ENCODE measurements around the gene ZDHHC1.

The ZDHHC1 gene

DNA sequence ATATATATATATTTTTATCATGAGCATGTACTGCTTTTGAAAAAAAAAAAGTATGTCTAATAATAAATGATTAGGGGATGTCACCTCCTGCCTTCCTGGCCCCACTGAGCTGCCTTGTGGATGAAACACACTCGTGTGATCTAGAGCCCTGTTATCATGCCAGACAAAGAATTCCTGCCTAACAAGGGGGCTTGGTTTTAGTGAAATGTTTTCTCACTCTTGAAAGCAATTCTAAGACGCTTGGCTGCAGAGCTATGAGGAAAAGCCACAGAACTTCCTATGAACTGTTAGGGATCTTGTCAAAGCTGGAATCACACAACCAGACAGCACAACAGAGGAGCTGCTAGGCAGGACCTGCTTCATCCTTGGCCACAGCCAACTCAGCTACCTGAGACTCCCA lies 4.0 kb downstream of the ZDHHC1 start:
- H3K4me3 ChIP-seq (ENCODE audit: low read depth in 1 of 2, low read length in 1 of 2), result no peak overlapping the region
- H3K9me3 ChIP-seq, result no peaks in the 10 kb centered on the region
- no peak for TF ChIP-seq CTCF (IDR thresholded peaks at IDR 0.05)
- no peak overlapping the region for H3K27ac ChIP-seq
- H3K4me1 ChIP-seq (ENCODE audit: control insufficient read depth in 1 of 2, insufficient read depth in 1 of 2, low read depth in 1 of 2, low read length in 1 of 2), result peaks cover 10 to 11% of the 10 kb centered on the region in 2 experiments
- H3K36me3 ChIP-seq, result no peaks in the 10 kb centered on the region
- H3K27me3 ChIP-seq, result peaks cover 35% of the 10 kb centered on the region

DNA sequence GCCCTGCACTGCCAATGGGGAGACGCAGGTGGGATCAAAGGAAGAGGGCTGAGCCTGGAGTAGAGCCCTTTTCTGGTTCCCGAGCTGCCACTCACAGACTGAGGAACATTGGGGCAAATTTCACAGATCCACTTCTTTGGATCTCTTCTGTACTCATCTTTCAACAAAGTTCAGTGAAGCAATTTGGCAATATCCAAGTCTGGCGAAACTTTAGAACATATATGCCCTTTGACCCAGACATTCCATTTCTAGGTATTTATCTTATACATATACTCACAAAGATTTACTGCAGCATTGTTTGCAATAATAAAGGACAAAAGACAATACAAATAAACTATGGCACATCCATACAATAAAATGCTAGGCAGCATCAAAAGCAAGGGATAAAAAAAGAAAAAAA lies 4.9 kb downstream of the ZDHHC1 start:
- Histone ChIP-seq H3K27me3 (peaks cover 25% of the 10 kb centered on the region), H3K27ac (no peak overlapping the region), H3K36me3 (no peaks in the 10 kb centered on the region), H3K9me3 (no peaks in the 10 kb centered on the region), H3K4me1 (ENCODE audit: control insufficient read depth in 1 of 2, insufficient read depth in 1 of 2, low read depth in 1 of 2, low read length in 1 of 2) (peaks cover 5 to 7% of the 10 kb centered on the region in 2 experiments), H3K4me3 (ENCODE audit: low read depth in 1 of 2, low read length in 1 of 2) (no peak overlapping the region)
- TF ChIP-seq CTCF (IDR thresholded peaks at IDR 0.05), result no peak

DNA sequence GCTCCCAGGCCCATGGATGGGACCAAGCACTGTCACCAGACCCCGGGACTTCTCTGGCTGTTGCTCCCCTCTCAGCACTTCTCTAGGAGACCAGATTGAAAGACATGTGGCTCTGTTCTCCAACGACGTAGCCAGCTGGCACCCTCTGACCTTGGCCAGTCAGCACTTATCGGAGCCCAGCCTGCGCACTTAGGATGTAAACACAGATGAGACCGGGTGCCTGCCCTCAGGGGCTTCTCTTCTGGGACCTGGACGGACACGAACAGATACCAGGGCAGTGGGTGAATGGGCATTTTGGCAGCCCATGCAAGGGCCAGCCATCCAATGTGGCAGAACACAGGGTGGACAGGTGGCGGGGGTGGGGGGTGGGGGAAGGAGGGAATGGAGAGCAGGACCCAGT lies 6.6 kb downstream of the ZDHHC1 start:
- H3K27ac ChIP-seq, result no peak overlapping the region
- H3K9me3 ChIP-seq, result no peaks in the 10 kb centered on the region
- peaks cover 8% of the 10 kb centered on the region for H3K27me3 ChIP-seq
- no peaks in the 10 kb centered on the region for H3K36me3 ChIP-seq
- H3K4me3 ChIP-seq (ENCODE audit: low read depth in 1 of 2, low read length in 1 of 2), result no peak overlapping the region
- no peaks in the 10 kb centered on the region for H3K4me1 ChIP-seq (ENCODE audit: control insufficient read depth in 1 of 2, insufficient read depth in 1 of 2, low read depth in 1 of 2, low read length in 1 of 2)
- TF ChIP-seq CTCF (IDR thresholded peaks at IDR 0.05), result no peak

DNA sequence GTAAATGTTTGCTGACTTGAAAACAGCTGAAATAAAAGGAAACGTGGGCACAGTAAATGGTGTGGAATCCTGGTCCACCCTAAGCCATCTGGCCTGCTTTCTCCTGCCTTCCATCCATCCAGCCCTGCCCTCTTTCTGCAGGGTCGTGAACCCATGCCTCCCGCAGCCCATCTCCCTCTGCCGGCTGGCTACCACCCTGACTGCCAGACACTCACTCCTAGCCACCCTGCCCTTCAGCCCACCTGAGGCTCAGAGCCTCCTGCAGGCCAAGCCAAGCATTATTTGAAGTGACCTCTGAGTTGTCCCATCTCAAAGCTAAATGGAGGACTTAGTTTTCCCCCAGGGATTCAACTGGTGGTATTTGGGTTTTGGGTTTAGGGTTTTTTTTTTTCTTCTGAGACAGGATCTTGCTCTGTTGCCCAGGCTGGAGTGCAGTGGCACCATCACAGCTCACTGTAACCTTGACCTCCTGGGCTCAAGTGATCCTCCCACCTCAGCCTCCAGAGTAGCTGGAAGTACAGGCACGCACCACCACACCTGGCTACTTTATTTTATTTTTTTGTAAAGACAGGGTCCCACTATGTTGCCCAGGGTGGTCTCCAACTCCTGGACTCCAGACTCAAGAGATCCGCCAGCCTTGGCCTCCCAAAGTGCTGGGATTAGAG lies 8.4 kb downstream of the ZDHHC1 start:
- H3K4me1 ChIP-seq (ENCODE audit: control insufficient read depth in 1 of 2, insufficient read depth in 1 of 2, low read depth in 1 of 2, low read length in 1 of 2), result no peaks in the 10 kb centered on the region
- no peak for TF ChIP-seq CTCF (IDR thresholded peaks at IDR 0.05)
- H3K27ac ChIP-seq, result no peak overlapping the region
- H3K36me3 ChIP-seq, result no peaks in the 10 kb centered on the region
- no peaks in the 10 kb centered on the region for H3K9me3 ChIP-seq
- no peak overlapping the region for H3K4me3 ChIP-seq (ENCODE audit: low read depth in 1 of 2, low read length in 1 of 2)
- no peaks in the 10 kb centered on the region for H3K27me3 ChIP-seq

- Histone ChIP-seq H3K4me1 (ENCODE audit: control insufficient read depth in 1 of 2, insufficient read depth in 1 of 2, low read depth in 1 of 2, low read length in 1 of 2) (no peaks in the 10 kb centered on the region), H3K9me3 (no peaks in the 10 kb centered on the region), H3K36me3 (no peaks in the 10 kb centered on the region), H3K27me3 (no peaks in the 10 kb centered on the region), H3K4me3 (ENCODE audit: low read depth in 1 of 2, low read length in 1 of 2) (no peak overlapping the region), H3K27ac (no peak overlapping the region)
- no peak for TF ChIP-seq CTCF (IDR thresholded peaks at IDR 0.05)
Measured at GRCh38 chr16:67407176-67407787, 9.0 kb downstream of the ZDHHC1 start.
